SH-SY5Y (cell line): ENCODE results near the gene USP7.

Source experiments
- GATA2 ChIP-seq: IDR thresholded peaks from 2 replicates; pipeline ENCODE4 v1.6.1; 2011; ENCODE audit warnings: mild to moderate bottlenecking, low read depth, low read length
- GATA3 ChIP-seq: IDR thresholded peaks from 2 replicates; pipeline ENCODE4 v1.6.1; 2011; ENCODE audit warnings: low read depth, mild to moderate bottlenecking, low read length, moderate library complexity

GRCh38 chr16:8901320-8901861, 62.3 kb downstream of the USP7 start:
- no peak for TF ChIP-seq GATA2
- no peak for TF ChIP-seq GATA3
